ENCODE measurements around the gene PRLH. TPM values are rescaled to one million over a fixed set of nuclear protein-coding genes. Genes with fewer than 3 reads are reported as not detected.

The PRLH gene
- total and polyA plus RNA-seq, 2 donors (not counting 3 experiments of a cell fraction or from before 2014, with no cell fraction given): not detected

DNA sequence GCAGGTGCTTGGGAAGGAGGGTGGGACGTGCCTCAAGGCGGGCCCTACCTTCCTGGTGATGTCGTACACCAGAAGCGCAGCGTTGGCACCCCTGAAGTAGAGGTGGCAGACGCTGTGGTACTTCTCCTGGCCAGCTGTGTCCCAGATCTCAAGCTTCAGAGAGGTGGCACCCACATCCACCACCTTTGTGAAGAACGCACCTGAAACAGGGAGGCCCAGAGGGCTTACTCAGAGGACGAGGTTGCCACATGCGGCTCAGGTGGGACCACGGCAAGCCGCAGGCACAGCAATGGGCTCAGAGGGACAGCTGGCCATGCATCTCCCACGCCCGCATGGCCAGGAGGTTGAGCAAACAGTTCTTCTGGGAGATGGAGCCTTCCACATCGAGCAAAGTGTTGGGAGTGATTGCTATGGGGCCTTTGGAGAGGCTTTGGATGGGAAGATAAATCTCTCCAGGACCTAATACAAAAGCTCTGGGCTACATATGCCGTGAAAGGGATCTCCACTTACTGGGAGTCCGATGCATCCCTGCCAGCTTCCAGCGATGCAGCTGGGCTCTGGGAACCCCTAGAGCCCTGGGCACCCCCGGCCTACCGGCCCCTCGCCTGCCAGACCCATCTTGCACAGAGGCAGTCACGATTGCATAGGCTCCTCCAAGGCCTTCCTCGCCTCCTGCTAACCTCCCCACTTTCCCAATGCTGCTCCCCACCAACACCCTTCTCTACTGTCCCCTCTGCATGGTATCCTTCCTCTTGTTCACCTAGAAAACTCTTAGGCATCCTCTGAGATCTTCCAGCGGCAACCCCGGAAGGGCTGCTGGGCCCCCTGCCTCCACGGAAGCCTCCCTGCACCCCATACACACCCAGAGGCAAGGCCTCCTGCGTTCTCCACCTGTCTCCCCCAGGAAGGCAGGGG, 11.8 kb downstream of the PRLH start:
- DNase-seq (ENCODE audit: low read depth, low spot score) (no peak), FAIRE-seq (no peak)
- dilution Hi-C loops (cut with MboI; ENCODE audit: extremely low pct_ligation_motif_present, low sequenced_read_pairs): no loop called here
- H3K4me3 ChIP-seq (replicated peaks in 1 of 3; ENCODE audit: insufficient read depth in 1 of 3, low read depth in 1 of 3, low read length in 3 of 3): no peak overlapping the region
- CTCF ChIA-PET: no interaction called here
- intact Hi-C loops (cut with micrococcal nuclease): no loop called here
- H3K9me3 ChIP-seq (replicated peaks; ENCODE audit: control insufficient read depth, insufficient read depth, low read length): no peaks in the 10 kb centered on the region
- no peak overlapping the region for H2AFZ ChIP-seq (ENCODE audit: low read depth, low read length)
- H3K9me1 ChIP-seq (replicated peaks; ENCODE audit: control insufficient read depth, extremely low read depth, insufficient read depth, low read length): no peaks in the 10 kb centered on the region
- no peaks in the 10 kb centered on the region for H3K79me2 ChIP-seq (ENCODE audit: control insufficient read depth, insufficient read depth, low read length)
- POLR2A ChIA-PET: no interaction called here
- H3K36me3 ChIP-seq (ENCODE audit: control insufficient read depth in 2 of 2, extremely low read depth in 1 of 2, insufficient read depth in 2 of 2, low read length in 2 of 2): no peaks in the 10 kb centered on the region
- H3K27me3 ChIP-seq (ENCODE audit: control insufficient read depth in 2 of 2, insufficient read depth in 2 of 2, low read length in 2 of 2): peaks cover 2% of the 10 kb centered on the region in 2 experiments
- H3K4me2 ChIP-seq (ENCODE audit: insufficient read depth, low read length): no peak overlapping the region
- no peak overlapping the region for H3K9ac ChIP-seq (replicated peaks; ENCODE audit: extremely low read depth, insufficient read depth, low read length)
- no peaks in the 10 kb centered on the region for H3K4me1 ChIP-seq (ENCODE audit: control insufficient read depth, extremely low read depth, insufficient read depth, low read length)
- no peaks in the 10 kb centered on the region for H4K20me1 ChIP-seq (replicated peaks; ENCODE audit: control insufficient read depth, extremely low read depth, insufficient read depth, low read length)
- TF ChIP-seq GATA2 (IDR thresholded peaks at IDR 0.05; ENCODE audit: insufficient read depth, insufficient read length, low read depth, low read length): no peak
- TF ChIP-seq EZH2 (IDR thresholded peaks at IDR 0.05; ENCODE audit: borderline replicate concordance, low read depth, low read length, severe bottlenecking): no peak
- TF ChIP-seq, protein P1, sequence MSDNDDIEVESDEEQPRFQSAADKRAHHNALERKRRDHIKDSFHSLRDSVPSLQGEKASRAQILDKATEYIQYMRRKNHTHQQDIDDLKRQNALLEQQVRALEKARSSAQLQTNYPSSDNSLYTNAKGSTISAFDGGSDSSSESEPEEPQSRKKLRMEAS (IDR thresholded peaks at IDR 0.05; ENCODE audit: insufficient read depth, insufficient read length): no peak
- TF ChIP-seq POLR2AphosphoS5 (IDR thresholded peaks at IDR 0.05; ENCODE audit: insufficient read depth, low read depth, low read length): no peak
- TF ChIP-seq, protein P2, sequence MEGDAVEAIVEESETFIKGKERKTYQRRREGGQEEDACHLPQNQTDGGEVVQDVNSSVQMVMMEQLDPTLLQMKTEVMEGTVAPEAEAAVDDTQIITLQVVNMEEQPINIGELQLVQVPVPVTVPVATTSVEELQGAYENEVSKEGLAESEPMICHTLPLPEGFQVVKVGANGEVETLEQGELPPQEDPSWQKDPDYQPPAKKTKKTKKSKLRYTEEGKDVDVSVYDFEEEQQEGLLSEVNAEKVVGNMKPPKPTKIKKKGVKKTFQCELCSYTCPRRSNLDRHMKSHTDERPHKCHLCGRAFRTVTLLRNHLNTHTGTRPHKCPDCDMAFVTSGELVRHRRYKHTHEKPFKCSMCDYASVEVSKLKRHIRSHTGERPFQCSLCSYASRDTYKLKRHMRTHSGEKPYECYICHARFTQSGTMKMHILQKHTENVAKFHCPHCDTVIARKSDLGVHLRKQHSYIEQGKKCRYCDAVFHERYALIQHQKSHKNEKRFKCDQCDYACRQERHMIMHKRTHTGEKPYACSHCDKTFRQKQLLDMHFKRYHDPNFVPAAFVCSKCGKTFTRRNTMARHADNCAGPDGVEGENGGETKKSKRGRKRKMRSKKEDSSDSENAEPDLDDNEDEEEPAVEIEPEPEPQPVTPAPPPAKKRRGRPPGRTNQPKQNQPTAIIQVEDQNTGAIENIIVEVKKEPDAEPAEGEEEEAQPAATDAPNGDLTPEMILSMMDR (IDR thresholded peaks at IDR 0.05; ENCODE audit: extremely low read depth in 1 of 2, insufficient read depth in 1 of 2, low read depth in 1 of 2, low read length in 2 of 2): no peak
- no peak for TF ChIP-seq POLR2A (IDR thresholded peaks at IDR 0.05; ENCODE audit: low read depth, low read length)
- TF ChIP-seq JUN (IDR thresholded peaks at IDR 0.05; ENCODE audit: borderline replicate concordance, insufficient read depth, insufficient read length, low read depth): no peak
- TF ChIP-seq FOS (IDR thresholded peaks at IDR 0.05; ENCODE audit: borderline replicate concordance, insufficient read depth, low read length): no peak
- no peak for TF ChIP-seq MYC (IDR thresholded peaks at IDR 0.05; ENCODE audit: low read depth, low read length)
- H3K27ac ChIP-seq (ENCODE audit: insufficient read depth, low read depth, low read length): no peak overlapping the region
- BruUV-seq (replicated peaks): no TSS peak

Measured in endothelial cell of umbilical vein (primary cell).